HepG2 (cell line): ENCODE measurements around the gene UBXN6. TPM values are rescaled to one million over a fixed set of nuclear protein-coding genes. Genes with fewer than 3 reads are reported as not detected.
A peak's percentile ranks its signal among the peaks of the same experiment; 100 is the strongest.

ENCODE experiments used
- ATAC-seq: fragments of 200-7000 bp; cut with Tn5 transposase; 3 replicates; pipeline ENCODE4 v1.9.1; 2020; ENCODE audit warnings: mild to moderate bottlenecking, moderate library complexity
- BruUV-seq: library from RNA; stranded (reverse); fragments of 400-500 nt; replicated peaks from 2 replicates; lab custom pipeline; 2021; lab: Mats Ljungman, UMichigan
- CTCF ChIA-PET: fragments of 300-600 bp; formaldehyde crosslinking; extraction: SDS; loops from one replicate; lab custom pipeline; 2021; ENCODE audit warnings: low total read pairs, inconsistent platforms, low intra/inter-chr PET ratio; lab: Yijun Ruan, JAX
- POLR2A ChIA-PET: fragments of 350-600 bp; sonication (Branson Sonifier 250); formaldehyde crosslinking; loops from one replicate; lab custom pipeline; 2020; ENCODE audit warnings: antibody characterized with exemption, inconsistent platforms; lab: Yijun Ruan, JAX
- DNase-seq: peaks from one replicate; pipeline ENCODE4 v3.0.0-alpha.2; 2015; ENCODE audit warnings: low spot score
- FAIRE-seq: peaks from 3 replicates; lab custom pipeline; 2011; peaks lifted over from hg19 to GRCh38; lab: Jason Lieb, UNC
- H2AFZ ChIP-seq: one replicate; pipeline ENCODE4 v1.6.1; 2011; ENCODE audit warnings: low read length, inconsistent platforms
- H3K27ac ChIP-seq: fragments of 300-600 bp; 3 replicates; pipeline ENCODE4 v1.8.0; 2011; ENCODE audit warnings: mixed run types, mild to moderate bottlenecking, mixed read lengths, low read length, inconsistent platforms; ENCODE audit not compliant: insufficient read depth; ENCODE audit errors: extremely low read length
- H3K27me3 ChIP-seq, 2 experiments: fragments of 200-600 bp in 1 of 2; 2 replicates in 1 of 2; 3 replicates in 1 of 2; pipeline versions ENCODE4 v1.6.0 to v1.8.0; 2011; ENCODE audit warnings: low read length in 2 of 2, mild to moderate bottlenecking in 2 of 2, moderate library complexity in 2 of 2, inconsistent platforms in 1 of 2; ENCODE audit not compliant: insufficient read depth in 2 of 2, control insufficient read depth in 1 of 2
- H3K36me3 ChIP-seq, 2 experiments: fragments of 200-600 bp in 1 of 2; replicated peaks in 1 of 2; 2 replicates in 1 of 2; 3 replicates in 1 of 2; pipeline versions ENCODE4 v1.5.1 to v1.8.0; 2011; ENCODE audit warnings: low read length in 2 of 2, inconsistent platforms in 1 of 2; ENCODE audit not compliant: insufficient read depth in 2 of 2, control insufficient read depth in 1 of 2
- H3K4me1 ChIP-seq: 2 replicates; pipeline ENCODE4 v1.5.1; 2012; ENCODE audit warnings: low read length, inconsistent platforms; ENCODE audit not compliant: insufficient read depth
- H3K4me2 ChIP-seq: 2 replicates; pipeline ENCODE4 v1.6.0; 2011; ENCODE audit warnings: low read depth, low read length, inconsistent platforms
- H3K4me3 ChIP-seq, 3 experiments: fragments of 200-600 bp in 1 of 3; sonication (generic), shearing (Covaris generic) in 1 of 3; replicated peaks in 1 of 3; 2 replicates each; pipeline ENCODE4 v1.5.1; 2011 to 2016; ENCODE audit warnings: low read length in 3 of 3, inconsistent platforms in 2 of 3, low read depth in 2 of 3, mild to moderate bottlenecking in 2 of 3, control low read depth in 1 of 3, mixed read lengths in 1 of 3; ENCODE audit not compliant: insufficient read depth in 1 of 3
- H3K79me2 ChIP-seq: one replicate; pipeline ENCODE4 v1.6.1; 2011; ENCODE audit warnings: low read length, inconsistent platforms; ENCODE audit not compliant: insufficient read depth
- H3K9ac ChIP-seq: 2 replicates; pipeline ENCODE4 v1.6.0; 2011; ENCODE audit warnings: mild to moderate bottlenecking, low read depth, low read length, inconsistent platforms; ENCODE audit not compliant: insufficient read depth
- H3K9me3 ChIP-seq: 2 replicates; pipeline ENCODE4 v1.5.1; 2012; ENCODE audit warnings: mild to moderate bottlenecking, low read length
- H4K20me1 ChIP-seq: 2 replicates; pipeline ENCODE4 v1.6.0; 2011; ENCODE audit warnings: inconsistent platforms, mild to moderate bottlenecking, low read length, moderate library complexity; ENCODE audit not compliant: insufficient read depth
- BCL6 ChIP-seq: IDR thresholded peaks from 2 replicates; pipeline ENCODE4 v1.6.1; 2016; ENCODE audit warnings: missing genetic modification reagents, missing compliant biosample characterization
- CHD2 ChIP-seq: IDR thresholded peaks from 2 replicates; pipeline ENCODE4 v1.6.1; 2011; ENCODE audit warnings: low read depth, low read length, improper control_type of control experiment
- FOXK1 ChIP-seq: sonication (generic); formaldehyde crosslinking; IDR thresholded peaks from 2 replicates; pipeline ENCODE4 v1.4.0; 2020; ENCODE audit warnings: low read depth, missing genetic modification reagents, borderline replicate concordance
- RAD21 ChIP-seq: fragments of 450-650 bp; formaldehyde crosslinking; IDR thresholded peaks from 2 replicates; pipeline ENCODE4 v1.5.0; 2020; ENCODE audit warnings: mild to moderate bottlenecking
- SNAPC2 ChIP-seq: sonication (generic); formaldehyde crosslinking; IDR thresholded peaks from 2 replicates; pipeline ENCODE4 v1.8.1; 2022; ENCODE audit warnings: mild to moderate bottlenecking, missing genetic modification reagents
- SRF ChIP-seq: IDR thresholded peaks from 2 replicates; pipeline ENCODE4 v1.6.1; 2011; ENCODE audit warnings: mild to moderate bottlenecking, low read depth, low read length, moderate library complexity
- SRSF4 ChIP-seq: fragments of 200-400 bp; formaldehyde crosslinking; IDR thresholded peaks from one replicate; pipeline ENCODE4 v1.6.1; 2018; ENCODE audit warnings: mild to moderate bottlenecking, low read depth, low read length, moderate library complexity; ENCODE audit not compliant: poor library complexity, severe bottlenecking
- TEAD3 ChIP-seq: optimal IDR thresholded peaks from 2 replicates; pipeline ENCODE3; 2016; ENCODE audit warnings: borderline replicate concordance
- YEATS4 ChIP-seq: sonication (generic); formaldehyde crosslinking; IDR thresholded peaks from 2 replicates; pipeline ENCODE4 v1.4.0; 2020; ENCODE audit warnings: missing genetic modification reagents, borderline replicate concordance
- YY1 ChIP-seq: IDR thresholded peaks from 2 replicates; pipeline ENCODE4 v1.6.1; 2011; ENCODE audit warnings: low read length, low read depth, moderate library complexity, mild to moderate bottlenecking; ENCODE audit not compliant: insufficient read depth, insufficient replicate concordance
- ZKSCAN8 ChIP-seq: IDR thresholded peaks from 2 replicates; pipeline ENCODE4 v1.6.1; 2016; ENCODE audit warnings: borderline replicate concordance, missing genetic modification reagents, missing compliant biosample characterization
- ZNF264 ChIP-seq: sonication (generic); formaldehyde crosslinking; IDR thresholded peaks from 2 replicates; pipeline ENCODE4 v1.4.0; 2020; ENCODE audit warnings: missing genetic modification reagents
- ZNF350 ChIP-seq: sonication (generic); formaldehyde crosslinking; IDR thresholded peaks from 2 replicates; pipeline ENCODE4 v1.4.0; 2020; ENCODE audit warnings: mild to moderate bottlenecking, low read depth, missing genetic modification reagents, borderline replicate concordance
- WGBS: methylation state at CpG from one replicate; pipeline ENCODE4 v1.1.6; 2017; ENCODE audit warnings: low lambda C conversion rate; 5-methylcytosine and 5-hydroxymethylcytosine counted together
- in situ Hi-C: cut with HindIII; loops from 2 replicates; pipeline ENCODE4 v1.10.0; 2017; ENCODE audit warnings: low pct_unique_long_range_greater_than_20kb; ENCODE audit not compliant: extremely low pct_ligation_motif_present
- intact Hi-C: fragments of 100-400 bp; cut with micrococcal nuclease; formaldehyde crosslinking; loops from one replicate; pipeline ENCODE4 v1.10.0; 2022; ENCODE audit not compliant: unreplicated experiment
- polyA plus RNA-seq, 8 experiments: library from polyadenylated mRNA; depleted of rRNA in 3 of 8; stranded (reverse) in 7 of 8; unstranded in 1 of 8; fragments of >200 nt; fragmentation: Illumina TruSeq in 4 of 8; extraction: Trizol in 4 of 8; gene quantifications; 2 replicates each; pipeline versions ENCODE4 v1.2.1 to v1.2.3, GENCODE V29; 2011 to 2016; ENCODE audit warnings: low read depth in 4 of 8, missing spikeins in 1 of 8, mixed read lengths in 1 of 8; ENCODE audit not compliant: insufficient read depth in 1 of 8
- total RNA-seq, 5 experiments: library from RNA; depleted of rRNA; stranded (reverse); fragments of >200 nt; fragmentation: Illumina TruSeq; extraction: Trizol; gene quantifications; 2 replicates each; pipeline ENCODE4 v1.2.3, GENCODE V29; 2016; ENCODE audit warnings: low read depth in 1 of 5
- TF ChIP-seq, protein P1 (sequence below): sonication (generic); formaldehyde crosslinking; IDR thresholded peaks from 2 replicates; pipeline ENCODE4 v1.8.1; 2022; ENCODE audit warnings: mild to moderate bottlenecking, missing genetic modification reagents
- TF ChIP-seq, protein P2 (sequence below): sonication (generic); formaldehyde crosslinking; IDR thresholded peaks from 2 replicates; pipeline ENCODE4 v1.5.1; 2020; ENCODE audit warnings: mild to moderate bottlenecking, moderate library complexity, missing genetic modification reagents
- TF ChIP-seq, protein P3 (sequence below): sonication (generic); formaldehyde crosslinking; IDR thresholded peaks from 2 replicates; pipeline ENCODE4 v1.8.0; 2022; ENCODE audit warnings: mild to moderate bottlenecking, missing genetic modification reagents, borderline replicate concordance
- TF ChIP-seq, protein P4 (sequence below): sonication (generic); formaldehyde crosslinking; IDR thresholded peaks from 2 replicates; pipeline ENCODE4 v1.5.0; 2020; ENCODE audit warnings: mild to moderate bottlenecking, missing genetic modification reagents

UBXN6 gene
- total and polyA plus RNA-seq, 2 of the 13 experiments (the other 11 are each of a cell fraction or from before 2014, with no cell fraction given): 34.9 to 35.5 TPM

DNA sequence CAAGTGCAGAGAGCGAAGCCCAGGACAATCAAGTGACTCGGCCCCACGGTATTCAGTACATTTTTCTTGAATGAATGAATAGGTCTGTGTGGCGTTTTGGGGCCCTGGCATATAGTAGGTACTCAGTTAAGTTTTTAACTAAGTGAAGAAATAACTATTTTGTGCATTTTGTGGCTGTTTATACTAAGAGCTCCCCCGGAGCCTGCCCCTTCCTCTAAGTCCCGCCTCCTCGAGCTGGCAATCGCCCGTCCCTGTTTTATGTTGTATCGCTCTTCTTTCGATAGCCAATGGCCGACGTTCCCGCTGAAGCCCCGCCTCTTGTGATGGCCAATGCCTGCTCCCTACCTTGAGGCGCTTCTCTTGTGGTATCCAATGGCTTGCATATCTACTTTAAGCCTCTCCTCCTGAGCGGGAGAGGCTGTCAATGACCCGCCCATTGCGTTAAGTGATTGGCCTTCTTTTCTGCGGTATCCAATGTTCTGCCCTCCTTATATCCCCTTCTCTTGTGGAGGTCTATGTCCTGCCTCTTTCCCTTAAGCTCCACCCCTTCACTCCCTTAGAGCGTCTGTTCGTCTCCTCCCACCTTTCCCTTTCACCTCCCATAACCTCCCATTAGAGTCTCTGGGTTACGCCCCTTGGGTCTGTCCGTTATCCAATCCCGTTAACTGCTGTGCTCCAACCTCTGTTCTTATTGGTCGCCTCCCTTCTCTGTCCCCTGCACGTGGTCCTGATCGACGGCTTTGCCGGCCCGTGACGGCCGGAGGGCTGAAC lies 14.0 kb upstream of the UBXN6 start (continued):
- TF ChIP-seq, protein P1, sequence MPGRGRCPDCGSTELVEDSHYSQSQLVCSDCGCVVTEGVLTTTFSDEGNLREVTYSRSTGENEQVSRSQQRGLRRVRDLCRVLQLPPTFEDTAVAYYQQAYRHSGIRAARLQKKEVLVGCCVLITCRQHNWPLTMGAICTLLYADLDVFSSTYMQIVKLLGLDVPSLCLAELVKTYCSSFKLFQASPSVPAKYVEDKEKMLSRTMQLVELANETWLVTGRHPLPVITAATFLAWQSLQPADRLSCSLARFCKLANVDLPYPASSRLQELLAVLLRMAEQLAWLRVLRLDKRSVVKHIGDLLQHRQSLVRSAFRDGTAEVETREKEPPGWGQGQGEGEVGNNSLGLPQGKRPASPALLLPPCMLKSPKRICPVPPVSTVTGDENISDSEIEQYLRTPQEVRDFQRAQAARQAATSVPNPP: no peak
- TF ChIP-seq SNAPC2 (no peak), FOXK1 (peak; percentile 51; the same call in 1 of the 2 replicates), CHD2 (peak; percentile 73; the same call in 1 of the 2 replicates)
- TF ChIP-seq, all 625 proteins: peak for 86

DNA sequence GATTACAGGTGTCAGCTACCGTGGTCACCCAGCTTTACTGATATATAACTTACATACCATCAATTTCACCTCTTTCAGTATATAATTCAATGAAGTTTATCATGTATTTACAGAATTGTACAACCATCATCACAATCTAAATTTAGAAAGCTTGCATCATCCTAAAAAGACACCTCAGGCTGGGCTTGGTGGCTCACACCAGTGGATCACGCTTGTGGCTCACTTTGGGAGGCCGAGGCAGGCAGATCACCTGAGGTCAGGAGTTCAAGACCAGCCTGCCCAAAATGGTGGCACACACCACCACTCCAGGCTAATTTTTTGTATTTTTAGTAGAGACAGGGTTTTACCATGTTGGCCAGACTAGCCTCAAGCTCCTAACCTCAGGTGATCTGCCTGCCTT lies 10.2 kb upstream of the UBXN6 start:
- POLR2A ChIA-PET: no interaction called here
- no peak overlapping the region for H3K9ac ChIP-seq
- TF ChIP-seq BCL6 (CRISPR knock-in tag): no peak
- TF ChIP-seq ZNF264 (CRISPR knock-in tag): no peak
- no peak for TF ChIP-seq ZNF350
- no peak for TF ChIP-seq SRF
- no peak for TF ChIP-seq TEAD3 (CRISPR knock-in tag)
- TF ChIP-seq, protein P2, sequence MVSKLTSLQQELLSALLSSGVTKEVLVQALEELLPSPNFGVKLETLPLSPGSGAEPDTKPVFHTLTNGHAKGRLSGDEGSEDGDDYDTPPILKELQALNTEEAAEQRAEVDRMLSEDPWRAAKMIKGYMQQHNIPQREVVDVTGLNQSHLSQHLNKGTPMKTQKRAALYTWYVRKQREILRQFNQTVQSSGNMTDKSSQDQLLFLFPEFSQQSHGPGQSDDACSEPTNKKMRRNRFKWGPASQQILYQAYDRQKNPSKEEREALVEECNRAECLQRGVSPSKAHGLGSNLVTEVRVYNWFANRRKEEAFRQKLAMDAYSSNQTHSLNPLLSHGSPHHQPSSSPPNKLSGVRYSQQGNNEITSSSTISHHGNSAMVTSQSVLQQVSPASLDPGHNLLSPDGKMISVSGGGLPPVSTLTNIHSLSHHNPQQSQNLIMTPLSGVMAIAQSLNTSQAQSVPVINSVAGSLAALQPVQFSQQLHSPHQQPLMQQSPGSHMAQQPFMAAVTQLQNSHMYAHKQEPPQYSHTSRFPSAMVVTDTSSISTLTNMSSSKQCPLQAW (CRISPR knock-in tag): no peak
- no peak for TF ChIP-seq SRSF4
- TF ChIP-seq ZKSCAN8: no peak
- no peak for TF ChIP-seq RAD21 (CRISPR knock-in tag)
- no peak for TF ChIP-seq YEATS4
- TF ChIP-seq, protein P3, sequence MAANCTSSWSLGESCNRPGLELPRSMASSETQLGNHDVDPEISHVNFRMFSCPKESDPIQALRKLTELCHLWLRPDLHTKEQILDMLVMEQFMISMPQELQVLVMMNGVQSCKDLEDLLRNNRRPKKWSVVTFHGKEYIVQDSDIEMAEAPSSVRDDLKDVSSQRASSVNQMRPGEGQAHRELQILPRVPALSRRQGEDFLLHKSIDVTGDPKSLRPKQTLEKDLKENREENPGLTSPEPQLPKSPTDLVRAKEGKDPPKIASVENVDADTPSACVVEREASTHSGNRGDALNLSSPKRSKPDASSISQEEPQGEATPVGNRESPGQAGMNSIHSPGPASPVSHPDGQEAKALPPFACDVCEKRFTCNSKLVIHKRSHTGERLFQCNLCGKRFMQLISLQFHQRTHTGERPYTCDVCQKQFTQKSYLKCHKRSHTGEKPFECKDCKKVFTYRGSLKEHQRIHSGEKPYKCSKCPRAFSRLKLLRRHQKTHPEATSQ: no peak
- TF ChIP-seq YY1: no peak
- TF ChIP-seq, protein P4, sequence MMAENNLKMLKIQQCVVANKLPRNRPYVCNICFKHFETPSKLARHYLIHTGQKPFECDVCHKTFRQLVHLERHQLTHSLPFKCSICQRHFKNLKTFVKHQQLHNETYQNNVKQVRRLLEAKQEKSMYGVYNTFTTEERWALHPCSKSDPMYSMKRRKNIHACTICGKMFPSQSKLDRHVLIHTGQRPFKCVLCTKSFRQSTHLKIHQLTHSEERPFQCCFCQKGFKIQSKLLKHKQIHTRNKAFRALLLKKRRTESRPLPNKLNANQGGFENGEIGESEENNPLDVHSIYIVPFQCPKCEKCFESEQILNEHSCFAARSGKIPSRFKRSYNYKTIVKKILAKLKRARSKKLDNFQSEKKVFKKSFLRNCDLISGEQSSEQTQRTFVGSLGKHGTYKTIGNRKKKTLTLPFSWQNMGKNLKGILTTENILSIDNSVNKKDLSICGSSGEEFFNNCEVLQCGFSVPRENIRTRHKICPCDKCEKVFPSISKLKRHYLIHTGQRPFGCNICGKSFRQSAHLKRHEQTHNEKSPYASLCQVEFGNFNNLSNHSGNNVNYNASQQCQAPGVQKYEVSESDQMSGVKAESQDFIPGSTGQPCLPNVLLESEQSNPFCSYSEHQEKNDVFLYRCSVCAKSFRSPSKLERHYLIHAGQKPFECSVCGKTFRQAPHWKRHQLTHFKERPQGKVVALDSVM (CRISPR knock-in tag): no peak

More for the DNA sequence above, 10.2 kb upstream of the UBXN6 start:
- no peaks in the 10 kb centered on the region for H4K20me1 ChIP-seq
- in situ Hi-C loops: no loop called here
- CTCF ChIA-PET: no interaction called here
- DNase-seq (no peak), FAIRE-seq (no peak), ATAC-seq (no peak)
- H3K4me2 ChIP-seq: no peak overlapping the region
- H3K27me3 ChIP-seq: no peaks in the 10 kb centered on the region; a peak in 1 of 5 replicates
- H2AFZ ChIP-seq: no peak overlapping the region
- no peak overlapping the region for H3K4me3 ChIP-seq
- H3K9me3 ChIP-seq: no peaks in the 10 kb centered on the region
- peaks cover 5% of the 10 kb centered on the region for H3K79me2 ChIP-seq
- H3K4me1 ChIP-seq: peaks cover 30% of the 10 kb centered on the region
- no peak overlapping the region for H3K27ac ChIP-seq
- WGBS: 49% methylated on average over 3 of the region's 3 CpGs
- no peaks in the 10 kb centered on the region for H3K36me3 ChIP-seq
- intact Hi-C loops: no loop called here
- BruUV-seq: no TSS peak
